C4-2B (cell line): ENCODE data around the gene CCDC15.

Experiments
- H3K27ac ChIP-seq: fragments of 450-650 bp; 2 replicates; pipeline ENCODE4 v1.5.1; 2017
- CTCF ChIP-seq: fragments of 450-650 bp; conservative IDR thresholded peaks from 2 replicates; pipeline ENCODE4 v1.5.1; 2017; ENCODE audit warnings: mild to moderate bottlenecking
- ZFX ChIP-seq: fragments of 450-650 bp; IDR thresholded peaks from 2 replicates; pipeline ENCODE4 v1.6.1; 2017

Gene CCDC15

GRCh38 chr11:124978316-124978715, 24.3 kb downstream of the CCDC15 start:
- H3K27ac ChIP-seq, result no peak overlapping the region
- no peak for TF ChIP-seq CTCF
- no peak for TF ChIP-seq ZFX

- TF ChIP-seq CTCF (no peak), ZFX (no peak)
- H3K27ac ChIP-seq, result no peak overlapping the region
These were observed 28.0 kb downstream of the CCDC15 start for GRCh38 chr11:124982043-124982442.

- H3K27ac ChIP-seq, result no peak overlapping the region
- TF ChIP-seq CTCF (no peak), ZFX (no peak)
These were observed 29.9 kb downstream of the CCDC15 start for GRCh38 chr11:124983674-124984511.

GRCh38 chr11:124984512-124984854, 30.5 kb downstream of the CCDC15 start:
- H3K27ac ChIP-seq, result no peak overlapping the region
- no peak for TF ChIP-seq ZFX
- TF ChIP-seq CTCF, result no peak

GRCh38 chr11:124987096-124987495, 33.1 kb downstream of the CCDC15 start:
- no peak for TF ChIP-seq ZFX
- H3K27ac ChIP-seq, result no peak overlapping the region

GRCh38 chr11:124988063-124988462, 34.1 kb downstream of the CCDC15 start:
- H3K27ac ChIP-seq, result no peak overlapping the region
- no peak for TF ChIP-seq ZFX
- TF ChIP-seq CTCF, result no peak

GRCh38 chr11:125001079-125001778, 47.2 kb downstream of the CCDC15 start:
- no peak overlapping the region for H3K27ac ChIP-seq
- TF ChIP-seq ZFX, result no peak
- no peak for TF ChIP-seq CTCF

GRCh38 chr11:125001849-125002248, 47.8 kb downstream of the CCDC15 start:
- no peak for TF ChIP-seq ZFX
- TF ChIP-seq CTCF, result no peak
- no peak overlapping the region for H3K27ac ChIP-seq
